ENCODE data around the gene DARS2.
"Not testable (repeated sequence)": the region's sequence is repeated elsewhere in the genome, so short reads cannot be mapped to it uniquely, and the experiment has no call there.

The DARS2 gene, protein sequence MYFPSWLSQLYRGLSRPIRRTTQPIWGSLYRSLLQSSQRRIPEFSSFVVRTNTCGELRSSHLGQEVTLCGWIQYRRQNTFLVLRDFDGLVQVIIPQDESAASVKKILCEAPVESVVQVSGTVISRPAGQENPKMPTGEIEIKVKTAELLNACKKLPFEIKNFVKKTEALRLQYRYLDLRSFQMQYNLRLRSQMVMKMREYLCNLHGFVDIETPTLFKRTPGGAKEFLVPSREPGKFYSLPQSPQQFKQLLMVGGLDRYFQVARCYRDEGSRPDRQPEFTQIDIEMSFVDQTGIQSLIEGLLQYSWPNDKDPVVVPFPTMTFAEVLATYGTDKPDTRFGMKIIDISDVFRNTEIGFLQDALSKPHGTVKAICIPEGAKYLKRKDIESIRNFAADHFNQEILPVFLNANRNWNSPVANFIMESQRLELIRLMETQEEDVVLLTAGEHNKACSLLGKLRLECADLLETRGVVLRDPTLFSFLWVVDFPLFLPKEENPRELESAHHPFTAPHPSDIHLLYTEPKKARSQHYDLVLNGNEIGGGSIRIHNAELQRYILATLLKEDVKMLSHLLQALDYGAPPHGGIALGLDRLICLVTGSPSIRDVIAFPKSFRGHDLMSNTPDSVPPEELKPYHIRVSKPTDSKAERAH

GRCh38 chr1:173824315-173825081 lies at the start of gene DARS2, which contains the start of gene CENPL:
Gene DARS2, plus strand, starts transcription at chr1:173824673. Its CDS starts 557 bp downstream, at chr1:173825230.
Gene CENPL, minus strand, starts transcription at chr1:173824883. Its CDS starts 13,584 bp downstream, at chr1:173811299.
- TF ChIP-seq, protein P1, sequence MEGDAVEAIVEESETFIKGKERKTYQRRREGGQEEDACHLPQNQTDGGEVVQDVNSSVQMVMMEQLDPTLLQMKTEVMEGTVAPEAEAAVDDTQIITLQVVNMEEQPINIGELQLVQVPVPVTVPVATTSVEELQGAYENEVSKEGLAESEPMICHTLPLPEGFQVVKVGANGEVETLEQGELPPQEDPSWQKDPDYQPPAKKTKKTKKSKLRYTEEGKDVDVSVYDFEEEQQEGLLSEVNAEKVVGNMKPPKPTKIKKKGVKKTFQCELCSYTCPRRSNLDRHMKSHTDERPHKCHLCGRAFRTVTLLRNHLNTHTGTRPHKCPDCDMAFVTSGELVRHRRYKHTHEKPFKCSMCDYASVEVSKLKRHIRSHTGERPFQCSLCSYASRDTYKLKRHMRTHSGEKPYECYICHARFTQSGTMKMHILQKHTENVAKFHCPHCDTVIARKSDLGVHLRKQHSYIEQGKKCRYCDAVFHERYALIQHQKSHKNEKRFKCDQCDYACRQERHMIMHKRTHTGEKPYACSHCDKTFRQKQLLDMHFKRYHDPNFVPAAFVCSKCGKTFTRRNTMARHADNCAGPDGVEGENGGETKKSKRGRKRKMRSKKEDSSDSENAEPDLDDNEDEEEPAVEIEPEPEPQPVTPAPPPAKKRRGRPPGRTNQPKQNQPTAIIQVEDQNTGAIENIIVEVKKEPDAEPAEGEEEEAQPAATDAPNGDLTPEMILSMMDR (conservative IDR thresholded peaks at IDR 0.05; ENCODE audit: low read length), result no peak
- peak; percentile 98 for DNase-seq (ENCODE audit: low read depth)

GRCh38 chr1:173775578-173776226 lies 48.8 kb upstream of the DARS2 start:
- TF ChIP-seq, protein P1 (conservative IDR thresholded peaks at IDR 0.05; ENCODE audit: low read length), result no peak
- no peak for DNase-seq (ENCODE audit: low read depth)
- H3K4me3 ChIP-seq (ENCODE audit: low read length), result no peak overlapping the region

More at GRCh38 chr1:173824315-173825081, at the start of gene DARS2, which contains the start of gene CENPL:
- H3K4me3 ChIP-seq (ENCODE audit: low read length), result peak within 1 kb of the TSS; percentile 98

DNA sequence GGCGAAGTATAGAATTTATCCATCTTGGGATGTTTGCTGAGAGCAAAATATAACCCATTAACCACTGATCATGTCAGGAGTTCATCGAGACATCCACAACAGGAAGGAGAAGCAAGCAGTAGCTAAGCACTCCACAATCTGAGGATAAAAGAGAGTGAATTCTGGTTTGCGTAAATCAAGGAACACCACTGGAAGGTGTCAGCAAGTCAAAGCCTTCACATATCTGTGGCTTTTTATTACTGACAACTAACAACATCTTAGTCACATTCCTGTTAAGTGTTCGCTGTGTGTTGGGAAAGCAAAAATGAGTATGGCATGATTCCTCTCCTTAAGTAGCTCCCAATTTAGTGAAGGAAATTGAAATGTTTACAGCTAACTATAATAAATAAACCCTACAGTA lies 44.5 kb upstream of the DARS2 start:
- no peak overlapping the region for H3K4me3 ChIP-seq (ENCODE audit: low read length)
- TF ChIP-seq, protein P1 (conservative IDR thresholded peaks at IDR 0.05; ENCODE audit: low read length), result no peak
- DNase-seq (ENCODE audit: low read depth), result peak; percentile 26

- H3K4me3 ChIP-seq (ENCODE audit: low read length), result no peak overlapping the region
- DNase-seq (ENCODE audit: low read depth), result no peak
- TF ChIP-seq, protein P1 (conservative IDR thresholded peaks at IDR 0.05; ENCODE audit: low read length), result no peak
Measured at GRCh38 chr1:173784997-173785396, 39.5 kb upstream of the DARS2 start.

DNA sequence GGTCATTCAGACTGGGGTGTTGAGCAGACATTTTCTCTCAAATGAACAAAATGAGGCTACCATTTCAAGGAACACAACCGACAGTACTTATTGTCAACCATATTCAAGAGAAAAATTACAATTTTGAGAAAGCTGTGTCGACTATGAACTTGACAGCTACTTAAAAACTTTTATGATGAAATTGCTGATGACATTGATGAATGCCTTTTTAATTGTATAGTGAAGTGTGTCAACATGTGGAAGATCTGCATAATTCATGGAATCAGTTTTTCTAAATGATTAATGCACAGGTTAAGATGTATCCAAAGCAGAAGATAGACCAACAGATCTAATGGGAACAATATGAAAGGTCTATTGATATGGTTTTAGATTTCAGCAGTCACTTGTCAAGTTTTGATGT lies 34.6 kb upstream of the DARS2 start:
- H3K4me3 ChIP-seq (ENCODE audit: low read length), result no peak overlapping the region
- no peak for DNase-seq (ENCODE audit: low read depth)
- TF ChIP-seq, protein P1 (conservative IDR thresholded peaks at IDR 0.05; ENCODE audit: low read length), result no peak

DNA sequence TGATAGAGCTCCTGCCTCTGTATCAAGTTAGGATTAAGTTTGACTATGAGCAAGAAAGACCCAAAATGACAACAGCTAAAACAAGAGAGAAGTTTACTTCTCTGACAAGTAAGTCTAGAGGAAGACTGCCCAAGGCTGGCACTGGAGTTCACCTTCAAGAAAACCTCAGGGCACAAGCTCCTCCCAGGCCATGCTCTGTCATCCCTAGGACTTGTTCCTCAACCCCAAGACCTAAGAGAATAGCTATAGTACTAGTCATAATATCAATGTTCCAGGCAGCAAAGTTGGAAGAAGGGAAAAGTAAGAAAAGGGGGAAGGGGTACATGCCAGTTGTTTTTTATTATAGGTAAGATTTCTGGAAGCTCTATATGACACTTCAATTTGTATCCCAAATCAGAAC lies 26.4 kb upstream of the DARS2 start:
- DNase-seq (ENCODE audit: low read depth), result no peak
- TF ChIP-seq, protein P1 (conservative IDR thresholded peaks at IDR 0.05; ENCODE audit: low read length), result no peak
- H3K4me3 ChIP-seq (ENCODE audit: low read length), result no peak overlapping the region

- H3K4me3 ChIP-seq (ENCODE audit: low read length); DNase-seq (ENCODE audit: low read depth): not testable (repeated sequence)
Measured at GRCh38 chr1:173799995-173800394, 24.5 kb upstream of the DARS2 start.
